Duodenal mucosa (tissue), 2 donors: Measurements from ENCODE around the gene IQCM.

Source experiments
- H3K27ac ChIP-seq: one replicate; pipeline ENCODE4 v1.7.0; 2013; ENCODE audit warnings: low read depth, low read length
- H3K27me3 ChIP-seq, 2 donors: one replicate each; pipeline ENCODE4 v1.7.0; 2013; ENCODE audit warnings: low read length in 2 of 2, control low read depth in 1 of 2; ENCODE audit not compliant: insufficient read depth in 2 of 2, control insufficient read depth in 1 of 2
- H3K36me3 ChIP-seq, 2 donors: one replicate each; pipeline ENCODE4 v1.7.0; 2013; ENCODE audit warnings: low read length in 2 of 2, control low read depth in 1 of 2; ENCODE audit not compliant: insufficient read depth in 2 of 2, control insufficient read depth in 1 of 2
- H3K4me1 ChIP-seq, 2 donors: one replicate each; pipeline ENCODE4 v1.7.0; 2013; ENCODE audit warnings: low read length in 2 of 2, control low read depth in 1 of 2; ENCODE audit not compliant: insufficient read depth in 2 of 2, control insufficient read depth in 1 of 2
- H3K4me3 ChIP-seq, 2 donors: one replicate each; pipeline ENCODE4 v1.7.0; 2013; ENCODE audit warnings: low read length in 2 of 2, low read depth in 1 of 2
- H3K9ac ChIP-seq, 2 donors: one replicate each; pipeline ENCODE4 v1.7.0; 2013; ENCODE audit warnings: low read length in 2 of 2, low read depth in 1 of 2
- H3K9me3 ChIP-seq, 2 donors: one replicate each; pipeline ENCODE4 v1.7.0; 2013; ENCODE audit warnings: low read length in 2 of 2, control low read depth in 1 of 2; ENCODE audit not compliant: control insufficient read depth in 1 of 2

The IQCM gene

DNA sequence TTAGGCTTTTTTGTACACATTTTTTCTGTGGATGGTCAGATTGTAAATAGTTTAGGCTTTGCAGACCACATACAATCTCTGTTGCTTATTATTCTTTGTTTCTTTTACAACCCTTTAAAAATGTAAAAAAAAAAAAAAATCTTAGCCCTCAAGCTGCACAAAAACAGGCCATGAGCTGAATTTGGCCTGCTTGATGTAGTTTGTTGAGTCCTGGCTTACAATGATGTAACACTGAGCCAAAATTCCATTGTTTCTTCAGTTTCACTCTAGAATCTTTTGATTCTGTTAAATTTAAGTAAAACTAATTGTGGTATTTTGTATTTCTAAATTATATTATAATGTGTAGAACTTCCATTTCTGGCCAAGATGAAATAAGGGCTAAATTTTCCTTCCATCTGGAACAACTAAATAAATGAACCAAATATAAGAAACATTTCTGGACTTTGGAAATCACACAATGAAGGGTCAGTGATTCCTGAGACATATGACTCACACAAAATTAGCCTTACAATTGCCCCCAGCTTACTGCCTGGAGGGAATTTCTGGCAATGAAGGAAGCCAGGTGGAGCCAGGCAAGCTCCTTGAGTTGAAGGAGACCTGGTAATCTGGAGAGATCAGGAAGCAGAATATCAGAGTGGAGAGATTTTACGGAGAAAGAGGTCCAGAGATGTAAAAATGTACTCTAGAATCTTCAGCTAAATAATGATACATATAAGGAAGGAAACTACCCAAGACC is 29.8 kb downstream of the IQCM start:
- Histone ChIP-seq H3K9ac (no peak overlapping the region), H3K9me3 (no peaks in the 10 kb centered on the region), H3K36me3 (no peaks in the 10 kb centered on the region), H3K4me3 (no peak overlapping the region), H3K27me3 (no peaks in the 10 kb centered on the region), H3K4me1 (no peaks in the 10 kb centered on the region), H3K27ac (no peak overlapping the region)

DNA sequence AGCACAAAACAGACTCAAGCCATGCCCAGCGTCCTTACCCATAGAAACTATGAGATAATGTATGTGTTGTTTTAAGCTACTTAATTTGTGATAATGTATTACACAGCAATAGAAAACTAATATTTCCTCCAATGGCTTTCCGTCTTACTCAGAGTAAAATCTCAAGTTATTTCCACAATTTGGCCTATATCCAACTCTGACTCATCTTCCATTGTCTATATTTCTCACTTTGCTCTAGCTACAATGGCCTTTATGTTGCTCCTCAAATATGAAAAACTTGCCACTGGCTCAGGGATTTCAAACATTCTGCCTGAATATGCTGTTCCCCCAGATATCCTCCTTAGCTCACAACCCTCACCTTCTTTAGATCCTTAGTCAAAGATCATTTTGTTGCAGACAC is 31.6 kb downstream of the IQCM start:
- Histone ChIP-seq H3K9me3 (no peaks in the 10 kb centered on the region), H3K36me3 (no peaks in the 10 kb centered on the region), H3K9ac (no peak overlapping the region), H3K27me3 (no peaks in the 10 kb centered on the region), H3K4me1 (no peaks in the 10 kb centered on the region), H3K4me3 (no peak overlapping the region), H3K27ac (no peak overlapping the region)

DNA sequence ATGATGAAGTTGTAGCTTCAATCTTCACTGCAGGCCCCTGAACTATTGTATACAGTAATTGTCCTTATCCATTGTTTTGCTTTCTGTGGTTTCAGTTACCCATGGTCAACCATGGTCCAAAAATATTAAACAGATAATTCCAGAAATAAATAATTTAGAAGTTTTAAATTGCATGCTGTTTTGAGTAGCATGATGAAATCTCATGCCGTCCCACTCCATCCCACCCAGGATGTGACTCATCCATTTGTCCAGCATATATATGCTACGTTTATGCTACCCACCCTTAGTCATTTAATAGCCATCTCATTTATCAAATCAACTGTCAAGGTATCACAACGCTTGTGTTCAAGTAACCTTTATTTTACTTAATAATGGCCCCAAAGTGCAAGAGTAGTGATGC is 34.5 kb downstream of the IQCM start:
- Histone ChIP-seq H3K4me1 (no peaks in the 10 kb centered on the region), H3K27ac (no peak overlapping the region), H3K9ac (no peak overlapping the region), H3K9me3 (no peaks in the 10 kb centered on the region), H3K4me3 (no peak overlapping the region), H3K36me3 (no peaks in the 10 kb centered on the region), H3K27me3 (no peaks in the 10 kb centered on the region)

DNA sequence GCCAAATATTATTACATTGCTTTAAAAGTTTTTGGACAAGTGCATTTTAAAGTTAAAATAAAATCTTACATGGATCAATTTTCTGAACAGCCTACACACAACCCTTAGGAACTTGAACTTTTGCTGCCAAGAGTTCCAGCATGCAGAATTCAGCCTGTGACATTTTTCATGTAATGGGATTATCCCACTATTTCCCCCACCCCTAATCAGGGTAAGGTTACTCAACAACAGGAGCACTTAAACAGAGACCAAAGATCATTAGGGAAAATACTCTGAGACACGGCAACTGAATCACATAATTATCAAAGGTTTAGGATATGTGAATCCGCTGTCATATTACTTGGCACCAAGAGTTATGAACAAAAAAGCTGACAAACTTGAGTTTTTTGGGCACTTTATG is 47.2 kb downstream of the IQCM start:
- Histone ChIP-seq H3K27me3 (no peaks in the 10 kb centered on the region), H3K36me3 (no peaks in the 10 kb centered on the region), H3K9me3 (no peaks in the 10 kb centered on the region), H3K9ac (no peak overlapping the region), H3K27ac (no peak overlapping the region), H3K4me3 (no peak overlapping the region), H3K4me1 (no peaks in the 10 kb centered on the region)

DNA sequence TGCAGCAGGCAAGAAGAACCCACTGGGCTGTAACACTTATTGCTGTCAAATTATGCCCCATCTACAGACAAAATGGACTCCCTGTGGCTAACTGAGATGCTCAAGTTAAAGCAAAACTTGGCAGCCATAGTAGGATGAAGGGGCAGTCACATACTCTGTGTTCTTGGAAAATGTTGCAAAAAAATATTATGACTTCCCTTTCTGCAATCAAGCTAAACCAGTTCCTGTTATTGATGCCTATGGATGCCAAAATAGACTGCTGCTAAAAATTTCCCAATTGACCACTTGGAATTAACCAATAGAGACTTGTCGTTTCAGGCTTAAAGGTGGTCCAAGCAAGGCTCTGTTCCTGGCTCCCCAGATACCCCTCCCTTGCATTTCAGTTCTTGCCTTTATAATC is 49.5 kb downstream of the IQCM start:
- Histone ChIP-seq H3K4me3 (no peak overlapping the region), H3K27me3 (no peaks in the 10 kb centered on the region), H3K27ac (no peak overlapping the region), H3K4me1 (no peaks in the 10 kb centered on the region), H3K9me3 (no peaks in the 10 kb centered on the region), H3K36me3 (no peaks in the 10 kb centered on the region), H3K9ac (no peak overlapping the region)

DNA sequence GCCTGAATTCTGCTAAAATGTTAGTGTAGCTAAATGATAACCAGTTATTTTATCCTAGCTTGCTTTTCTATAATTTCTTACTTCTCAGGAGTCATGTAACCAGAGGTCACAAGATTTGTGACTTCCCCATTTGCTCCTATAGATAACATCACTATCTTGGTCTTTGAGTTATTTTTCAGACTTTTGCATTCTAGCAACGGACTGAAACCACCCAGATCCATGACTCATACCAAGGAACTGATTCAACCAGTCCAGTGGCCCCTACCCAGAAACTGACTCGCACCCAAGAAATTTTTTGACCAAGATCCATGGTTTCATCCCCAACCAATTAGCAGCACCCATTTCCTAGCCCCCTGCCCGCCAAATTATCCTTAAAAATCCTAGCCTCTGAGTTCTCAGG is 50.0 kb downstream of the IQCM start:
- Histone ChIP-seq H3K27ac (no peak overlapping the region), H3K4me1 (no peaks in the 10 kb centered on the region), H3K36me3 (no peaks in the 10 kb centered on the region), H3K4me3 (no peak overlapping the region), H3K9me3 (no peaks in the 10 kb centered on the region), H3K9ac (no peak overlapping the region), H3K27me3 (no peaks in the 10 kb centered on the region)

DNA sequence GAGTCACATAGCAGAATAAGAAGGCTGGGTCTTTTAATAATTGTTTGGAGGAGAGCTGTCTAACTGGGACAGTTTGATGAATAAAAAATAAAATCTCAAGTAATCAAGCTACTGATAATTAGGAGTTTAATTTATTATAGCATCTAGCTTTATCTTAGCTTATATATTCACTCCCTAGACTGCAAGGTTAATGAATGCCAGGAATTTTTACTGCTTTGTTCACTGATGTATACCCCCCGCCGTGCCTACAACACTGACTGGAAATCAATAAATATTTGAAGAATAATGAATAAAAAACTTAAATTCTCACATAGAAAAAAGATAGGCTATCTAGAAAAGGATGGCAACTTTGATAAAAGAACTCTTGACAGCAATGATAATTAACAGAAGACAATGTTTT is 59.7 kb downstream of the IQCM start:
- H3K4me3 ChIP-seq = no peak overlapping the region
- no peak overlapping the region for H3K27ac ChIP-seq
- no peaks in the 10 kb centered on the region for H3K36me3 ChIP-seq
- H3K27me3 ChIP-seq = no peaks in the 10 kb centered on the region
- H3K9me3 ChIP-seq = no peaks in the 10 kb centered on the region
- no peak overlapping the region for H3K9ac ChIP-seq
- H3K4me1 ChIP-seq = no peaks in the 10 kb centered on the region

DNA sequence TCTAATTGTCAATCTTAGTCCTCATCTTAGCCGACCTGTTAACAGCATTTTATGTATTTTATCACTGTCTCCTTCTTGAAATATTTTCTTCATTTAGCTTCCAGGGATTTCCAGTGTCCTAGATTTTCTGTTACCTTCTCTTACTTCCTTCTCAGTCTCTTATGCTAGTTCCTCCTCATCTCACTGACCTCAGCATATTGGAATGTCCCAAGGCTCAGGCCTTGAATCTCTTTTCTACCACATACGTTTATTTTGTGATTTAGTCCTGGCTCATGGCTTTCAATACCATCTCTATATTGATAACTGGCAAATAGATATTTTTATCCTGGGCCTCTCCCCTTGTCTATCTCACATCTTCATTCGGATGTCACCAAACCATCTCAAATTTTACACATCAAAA is 61.1 kb downstream of the IQCM start:
- Histone ChIP-seq H3K9me3 (no peaks in the 10 kb centered on the region), H3K27me3 (no peaks in the 10 kb centered on the region), H3K36me3 (no peaks in the 10 kb centered on the region), H3K4me3 (no peak overlapping the region), H3K27ac (no peak overlapping the region), H3K4me1 (no peaks in the 10 kb centered on the region), H3K9ac (no peak overlapping the region)

DNA sequence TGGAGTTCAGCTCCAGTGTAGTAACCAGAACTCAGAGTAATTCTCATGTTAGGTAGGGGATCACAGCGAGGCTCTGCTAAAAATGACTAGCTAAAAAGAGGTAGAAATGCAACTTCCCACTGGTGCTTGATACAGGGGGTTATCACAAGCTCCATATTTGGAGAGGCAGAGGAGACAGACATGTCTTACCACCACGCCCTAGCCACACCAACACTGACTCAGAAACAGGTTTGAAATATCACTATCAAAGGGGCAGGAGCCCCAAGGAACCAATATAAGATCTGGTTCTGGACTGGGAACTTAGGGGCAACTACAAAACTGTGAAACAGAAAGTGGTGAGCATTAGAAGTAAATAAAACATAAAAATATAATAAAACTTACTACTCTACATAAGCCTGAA is 62.9 kb downstream of the IQCM start:
- no peaks in the 10 kb centered on the region for H3K4me1 ChIP-seq
- no peaks in the 10 kb centered on the region for H3K36me3 ChIP-seq

DNA sequence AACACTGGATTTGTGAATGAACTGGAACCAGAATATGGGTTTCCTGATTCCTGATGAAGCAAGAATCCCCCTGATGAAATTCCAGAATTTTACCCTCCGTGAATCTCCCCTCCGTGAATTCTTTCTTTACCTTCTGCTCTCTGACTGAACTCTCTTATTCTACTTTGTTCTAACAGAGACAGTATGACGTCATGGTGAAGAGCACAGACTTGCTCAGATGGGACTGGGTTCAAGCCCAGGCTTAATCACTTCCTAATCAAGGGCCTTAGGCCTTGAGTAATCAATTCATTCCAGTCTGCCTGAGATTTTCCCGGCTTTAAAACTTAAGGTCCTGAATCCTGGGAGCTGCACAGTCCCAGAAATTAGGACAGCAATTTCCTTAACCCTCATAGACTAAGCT is 64.5 kb downstream of the IQCM start:
- no peaks in the 10 kb centered on the region for H3K9me3 ChIP-seq
- no peaks in the 10 kb centered on the region for H3K4me1 ChIP-seq
- H3K27me3 ChIP-seq = no peaks in the 10 kb centered on the region
- H3K4me3 ChIP-seq = no peak overlapping the region
- no peak overlapping the region for H3K27ac ChIP-seq
- H3K9ac ChIP-seq = no peak overlapping the region
- H3K36me3 ChIP-seq = no peaks in the 10 kb centered on the region

More for the DNA sequence above, 62.9 kb downstream of the IQCM start:
- no peak overlapping the region for H3K4me3 ChIP-seq
- H3K27ac ChIP-seq = no peak overlapping the region
- H3K9ac ChIP-seq = no peak overlapping the region
- no peaks in the 10 kb centered on the region for H3K9me3 ChIP-seq
- H3K27me3 ChIP-seq = no peaks in the 10 kb centered on the region

DNA sequence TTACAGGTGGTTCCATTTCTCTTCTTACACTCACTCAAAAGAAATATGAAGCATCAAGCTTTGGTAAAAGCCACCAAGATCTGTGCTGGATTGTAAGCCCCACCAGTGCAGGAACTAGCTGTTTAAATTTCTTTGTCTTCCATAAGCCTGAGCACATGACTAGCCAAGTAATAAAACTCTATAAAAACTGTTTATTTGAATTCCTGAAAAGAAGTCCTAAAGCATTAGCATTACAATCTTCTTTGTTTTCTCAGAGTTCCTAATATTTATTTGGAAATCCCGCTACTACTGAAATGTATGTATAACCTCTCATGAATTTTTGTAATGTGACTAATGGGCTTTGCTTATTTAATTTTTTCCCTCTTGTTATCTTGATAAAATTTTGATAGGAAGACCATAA is 65.9 kb downstream of the IQCM start:
- Histone ChIP-seq H3K9me3 (no peaks in the 10 kb centered on the region), H3K9ac (no peak overlapping the region), H3K4me3 (no peak overlapping the region), H3K4me1 (no peaks in the 10 kb centered on the region), H3K27ac (no peak overlapping the region), H3K27me3 (no peaks in the 10 kb centered on the region), H3K36me3 (no peaks in the 10 kb centered on the region)
